GM18505 (cell line): ENCODE results near the gene GPR107.

ENCODE experiments used
- ATAC-seq: cut with Tn5 transposase; IDR thresholded peaks from one replicate; pipeline ENCODE4 v1.9.1; 2021; ENCODE audit not compliant: unreplicated experiment
- POLR2A ChIP-seq: IDR thresholded peaks from 4 replicates; pipeline ENCODE4 v1.6.1; 2011; ENCODE audit warnings: borderline replicate concordance; ENCODE audit not compliant: insufficient read depth, insufficient read length; ENCODE audit errors: extremely low read depth

The GPR107 gene

DNA sequence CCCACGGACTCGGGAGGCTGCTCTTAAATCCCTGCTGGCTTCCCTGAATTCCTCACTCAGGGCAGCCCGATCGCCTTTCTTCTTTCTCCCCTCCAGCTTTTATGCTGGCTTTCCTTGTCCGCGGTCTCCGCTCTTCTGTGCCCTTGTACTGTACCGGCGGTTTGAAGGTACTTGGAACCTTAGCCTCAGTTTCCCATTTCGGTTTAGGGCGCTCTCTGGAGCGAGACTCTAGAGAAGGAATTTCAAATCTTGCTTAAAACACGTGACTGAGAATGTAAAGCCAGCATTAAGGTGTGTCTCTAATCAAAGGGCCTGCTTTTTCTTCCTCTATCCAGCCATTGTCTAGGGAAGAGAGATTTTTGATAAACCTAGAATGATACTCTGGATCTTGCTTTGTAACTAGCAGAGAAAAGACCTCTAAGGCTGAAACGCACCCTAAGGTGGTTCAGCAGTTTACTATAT, 650 bp downstream of the GPR107 start:
- no peak for ATAC-seq
- TF ChIP-seq POLR2A: no peak

- TF ChIP-seq POLR2A: no peak
- no peak for ATAC-seq
Observed at GRCh38 chr9:130054820-130055219, 1.1 kb downstream of the GPR107 start.

GRCh38 chr9:130058154-130058553, 4.4 kb downstream of the GPR107 start:
- no peak for TF ChIP-seq POLR2A
- no peak for ATAC-seq

- ATAC-seq: no peak
- no peak for TF ChIP-seq POLR2A
Observed at GRCh38 chr9:130058887-130059286, 5.2 kb downstream of the GPR107 start.

DNA sequence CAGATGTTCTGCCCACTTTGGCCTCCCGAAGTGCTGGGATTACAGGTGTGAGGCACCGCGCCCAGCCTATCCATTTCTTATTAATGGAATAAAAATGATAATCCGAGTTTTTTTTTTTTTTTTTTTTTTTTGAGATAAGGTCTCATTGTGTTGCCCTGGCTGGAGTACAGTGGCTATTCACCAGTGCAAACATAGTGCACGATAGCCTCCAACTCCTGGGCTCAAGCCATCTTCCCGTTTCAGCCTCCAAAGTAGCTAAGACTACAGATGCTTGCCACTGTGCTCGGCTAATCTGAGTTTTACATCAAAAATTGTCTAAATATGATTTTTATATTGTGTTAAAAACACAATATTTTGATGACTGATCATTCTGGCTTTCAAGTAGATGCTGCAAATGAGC, 6.6 kb downstream of the GPR107 start:
- TF ChIP-seq POLR2A: no peak
- no peak for ATAC-seq

- ATAC-seq: no peak
- TF ChIP-seq POLR2A: no peak
Observed at GRCh38 chr9:130062750-130063149, 9.0 kb downstream of the GPR107 start.

- no peak for TF ChIP-seq POLR2A
- ATAC-seq: no peak
Observed at GRCh38 chr9:130064621-130065020, 10.9 kb downstream of the GPR107 start.

- TF ChIP-seq POLR2A: no peak
- no peak for ATAC-seq
Observed at GRCh38 chr9:130069048-130069447, 15.3 kb downstream of the GPR107 start.

- ATAC-seq: no peak
- TF ChIP-seq POLR2A: no peak
Observed at GRCh38 chr9:130072515-130073235, 19.0 kb downstream of the GPR107 start.

- TF ChIP-seq POLR2A: no peak
- ATAC-seq: no peak
Observed at GRCh38 chr9:130073373-130073772, 19.7 kb downstream of the GPR107 start.

- no peak for ATAC-seq
- TF ChIP-seq POLR2A: no peak
Observed at GRCh38 chr9:130078547-130078946, 24.8 kb downstream of the GPR107 start.

- no peak for TF ChIP-seq POLR2A
- ATAC-seq: no peak
Observed at GRCh38 chr9:130084337-130084736, 30.6 kb downstream of the GPR107 start.

DNA sequence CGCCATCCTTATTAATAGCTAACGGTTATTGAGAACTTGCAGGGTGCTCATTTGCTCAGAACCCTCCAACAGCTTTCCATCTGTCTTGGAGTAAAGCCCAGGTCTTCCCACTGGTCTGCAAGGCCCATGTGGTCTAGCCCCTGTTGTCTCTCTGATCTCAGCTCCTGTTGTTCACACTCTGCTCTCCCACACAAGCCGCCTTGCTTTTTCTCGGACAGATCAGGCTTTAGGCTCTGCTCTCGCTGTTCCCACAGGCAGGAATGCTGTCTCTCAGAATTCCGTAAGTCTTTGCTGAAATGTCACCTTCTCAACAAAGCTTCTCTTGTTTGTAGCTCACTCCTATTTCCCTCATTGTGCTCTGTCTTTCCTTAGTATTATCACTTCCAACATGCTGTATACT, 34.3 kb downstream of the GPR107 start:
- no peak for TF ChIP-seq POLR2A

DNA sequence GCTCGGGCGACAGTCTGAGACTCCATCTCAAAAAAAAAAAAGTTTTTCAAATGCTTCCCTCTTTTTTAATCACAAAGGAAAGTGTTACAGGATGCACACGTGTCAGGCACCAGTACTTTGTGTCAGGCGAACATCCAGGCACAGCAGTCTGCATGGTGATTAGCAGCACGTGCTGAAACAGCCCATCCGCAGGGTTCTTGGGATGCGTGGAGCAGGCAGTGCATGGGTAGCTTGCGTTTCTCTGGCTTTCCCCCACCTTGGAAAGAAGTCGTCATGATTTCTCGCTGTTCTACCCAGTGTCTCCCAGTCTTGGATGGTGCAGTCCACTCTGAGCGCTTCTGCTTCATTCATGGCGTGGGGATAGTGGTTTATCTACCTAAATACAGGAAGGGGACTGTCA, 35.4 kb downstream of the GPR107 start:
- no peak for ATAC-seq
- no peak for TF ChIP-seq POLR2A

More for the DNA sequence above, 34.3 kb downstream of the GPR107 start:
- no peak for ATAC-seq
